HEK293 (cell line): ENCODE measurements around the gene RNH1.

ENCODE experiments used
- HOXC10 ChIP-seq: sonication (generic); formaldehyde crosslinking; IDR thresholded peaks from 2 replicates; pipeline ENCODE4 v1.8.1; 2023; ENCODE audit warnings: mild to moderate bottlenecking, missing genetic modification reagents
- KLF8 ChIP-seq: fragments of 450-650 bp; formaldehyde crosslinking; IDR thresholded peaks from 2 replicates; pipeline ENCODE4 v1.5.1; 2016; ENCODE audit warnings: missing biosample characterization, missing genetic modification characterization
- MEIS1 ChIP-seq: sonication (generic); formaldehyde crosslinking; IDR thresholded peaks from 2 replicates; pipeline ENCODE4 v1.8.1; 2022; ENCODE audit warnings: missing genetic modification reagents, mild to moderate bottlenecking, borderline replicate concordance
- OSR2 ChIP-seq: fragments of 450-650 bp; formaldehyde crosslinking; IDR thresholded peaks from 2 replicates; pipeline ENCODE4 v1.5.1; 2016; ENCODE audit warnings: missing biosample characterization, missing genetic modification characterization
- ZFHX2 ChIP-seq: fragments of 450-650 bp; formaldehyde crosslinking; conservative IDR thresholded peaks from 2 replicates; pipeline ENCODE4 v1.5.1; 2016; ENCODE audit warnings: missing biosample characterization, missing genetic modification characterization
- ZFP41 ChIP-seq: fragments of 450-650 bp; formaldehyde crosslinking; IDR thresholded peaks from 2 replicates; pipeline ENCODE4 v1.5.1; 2016; ENCODE audit warnings: missing biosample characterization, missing genetic modification characterization, borderline replicate concordance
- ZIC2 ChIP-seq: fragments of 450-650 bp; formaldehyde crosslinking; IDR thresholded peaks from 2 replicates; pipeline ENCODE4 v1.5.1; 2016; ENCODE audit warnings: missing biosample characterization, missing genetic modification characterization
- ZNF16 ChIP-seq: fragments of 450-650 bp; formaldehyde crosslinking; IDR thresholded peaks from 2 replicates; pipeline ENCODE4 v1.5.1; 2016; ENCODE audit warnings: low read depth, missing biosample characterization, missing genetic modification characterization
- ZNF169 ChIP-seq: fragments of 450-650 bp; formaldehyde crosslinking; IDR thresholded peaks from 2 replicates; pipeline ENCODE4 v1.5.1; 2016; ENCODE audit warnings: missing biosample characterization, missing genetic modification characterization
- ZNF223 ChIP-seq: fragments of 450-650 bp; formaldehyde crosslinking; IDR thresholded peaks from 2 replicates; pipeline ENCODE4 v1.5.1; 2016; ENCODE audit warnings: missing biosample characterization, missing genetic modification characterization
- ZNF311 ChIP-seq: fragments of 450-650 bp; formaldehyde crosslinking; IDR thresholded peaks from 2 replicates; pipeline ENCODE4 v1.5.1; 2017; ENCODE audit warnings: missing biosample characterization, missing genetic modification characterization, borderline replicate concordance
- ZNF426 ChIP-seq: fragments of 450-650 bp; formaldehyde crosslinking; IDR thresholded peaks from 2 replicates; pipeline ENCODE4 v1.5.1; 2017; ENCODE audit warnings: missing biosample characterization, missing genetic modification characterization, mild to moderate bottlenecking, inconsistent platforms, moderate library complexity
- ZNF433 ChIP-seq: fragments of 450-650 bp; formaldehyde crosslinking; IDR thresholded peaks from 2 replicates; pipeline ENCODE4 v1.5.1; 2016; ENCODE audit warnings: missing biosample characterization, missing genetic modification characterization, low read depth
- ZNF530 ChIP-seq: fragments of 450-650 bp; formaldehyde crosslinking; IDR thresholded peaks from 2 replicates; pipeline ENCODE4 v1.5.1; 2016; ENCODE audit warnings: low read depth, missing biosample characterization, missing genetic modification characterization
- ZNF544 ChIP-seq: fragments of 450-650 bp; formaldehyde crosslinking; IDR thresholded peaks from 2 replicates; pipeline ENCODE4 v1.5.0; 2017; ENCODE audit warnings: missing biosample characterization, missing genetic modification characterization
- ZNF555 ChIP-seq: fragments of 450-650 bp; formaldehyde crosslinking; conservative IDR thresholded peaks from 2 replicates; pipeline ENCODE4 v1.5.1; 2017; ENCODE audit warnings: missing biosample characterization, mild to moderate bottlenecking, missing genetic modification characterization, inconsistent platforms
- ZNF560 ChIP-seq: fragments of 450-650 bp; formaldehyde crosslinking; IDR thresholded peaks from 2 replicates; pipeline ENCODE4 v1.5.1; 2017; ENCODE audit warnings: missing biosample characterization, missing genetic modification characterization, borderline replicate concordance
- ZNF629 ChIP-seq: fragments of 450-650 bp; formaldehyde crosslinking; IDR thresholded peaks from 2 replicates; pipeline ENCODE4 v1.5.1; 2017; ENCODE audit warnings: missing biosample characterization, missing genetic modification characterization
- ZNF747 ChIP-seq: fragments of 450-650 bp; formaldehyde crosslinking; IDR thresholded peaks from 2 replicates; pipeline ENCODE4 v1.5.1; 2016; ENCODE audit warnings: missing biosample characterization, missing genetic modification characterization
- ZNF830 ChIP-seq: fragments of 450-650 bp; IDR thresholded peaks from 2 replicates; pipeline ENCODE4 v1.5.0; 2018; ENCODE audit warnings: missing biosample characterization, missing genetic modification characterization, low read depth, mild to moderate bottlenecking, moderate library complexity
- TF ChIP-seq, protein P1 (sequence below): fragments of 450-650 bp; formaldehyde crosslinking; IDR thresholded peaks from 2 replicates; pipeline ENCODE4 v1.5.1; 2016; ENCODE audit warnings: missing biosample characterization, missing genetic modification characterization
- TF ChIP-seq, protein P2 (sequence below): fragments of 450-650 bp; formaldehyde crosslinking; IDR thresholded peaks from 2 replicates; pipeline ENCODE4 v1.5.1; 2017; ENCODE audit warnings: missing biosample characterization, missing genetic modification characterization
- TF ChIP-seq, protein P3 (sequence below): fragments of 450-650 bp; formaldehyde crosslinking; IDR thresholded peaks from 2 replicates; pipeline ENCODE4 v1.5.1; 2016; ENCODE audit warnings: missing biosample characterization, missing genetic modification characterization
- TF ChIP-seq, protein P4 (sequence below): fragments of 450-650 bp; formaldehyde crosslinking; IDR thresholded peaks from 2 replicates; pipeline ENCODE4 v1.5.1; 2017; ENCODE audit warnings: missing biosample characterization, missing genetic modification characterization
- TF ChIP-seq, protein P5 (sequence below): fragments of 450-650 bp; formaldehyde crosslinking; IDR thresholded peaks from 2 replicates; pipeline ENCODE4 v1.5.1; 2017; ENCODE audit warnings: missing biosample characterization, missing genetic modification characterization
- TF ChIP-seq, protein P6 (sequence below): fragments of 450-650 bp; formaldehyde crosslinking; IDR thresholded peaks from 2 replicates; pipeline ENCODE4 v1.5.1; 2016; ENCODE audit warnings: missing biosample characterization, missing genetic modification characterization

Gene RNH1

DNA sequence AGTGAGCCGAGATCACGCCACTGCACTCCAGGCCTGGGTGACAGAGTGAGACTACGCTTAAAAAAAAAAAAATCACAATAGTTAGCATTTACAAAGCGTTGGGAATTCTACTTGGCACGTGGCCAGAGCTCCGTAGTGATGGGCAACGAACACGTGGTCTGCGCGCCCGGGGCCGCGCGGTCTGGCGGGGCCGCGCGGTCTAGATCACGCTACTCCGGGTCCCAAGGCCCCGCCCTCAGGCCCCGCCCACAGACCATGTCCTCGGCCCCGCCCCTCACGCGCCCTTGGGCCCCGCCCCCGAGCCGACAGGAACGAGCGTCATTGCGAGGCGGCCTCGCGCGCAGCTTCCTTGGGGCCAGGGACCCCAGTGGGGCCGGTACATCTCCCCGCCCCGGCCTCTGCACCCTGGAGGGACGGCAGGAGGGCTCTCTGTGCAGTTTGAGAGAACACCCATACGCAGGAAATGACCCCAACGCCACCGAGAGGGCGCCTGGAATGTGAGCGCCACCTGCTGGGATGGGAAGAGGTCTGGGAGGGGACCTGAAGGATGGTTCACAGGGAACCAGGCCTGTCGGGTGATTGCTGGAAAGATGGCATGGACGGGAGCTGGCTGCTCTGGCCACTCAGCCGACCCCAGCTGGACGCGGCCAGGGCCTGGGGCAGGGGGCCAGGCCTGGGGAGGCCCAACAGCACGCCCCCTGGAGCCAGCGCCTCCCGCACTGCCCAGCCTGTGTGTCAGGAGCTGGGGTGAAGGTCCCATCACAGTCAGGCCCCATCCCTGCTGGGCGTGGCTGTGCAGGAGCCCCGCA lies 58.9 kb downstream of the RNH1 start (continued):
- TF ChIP-seq, protein P1, sequence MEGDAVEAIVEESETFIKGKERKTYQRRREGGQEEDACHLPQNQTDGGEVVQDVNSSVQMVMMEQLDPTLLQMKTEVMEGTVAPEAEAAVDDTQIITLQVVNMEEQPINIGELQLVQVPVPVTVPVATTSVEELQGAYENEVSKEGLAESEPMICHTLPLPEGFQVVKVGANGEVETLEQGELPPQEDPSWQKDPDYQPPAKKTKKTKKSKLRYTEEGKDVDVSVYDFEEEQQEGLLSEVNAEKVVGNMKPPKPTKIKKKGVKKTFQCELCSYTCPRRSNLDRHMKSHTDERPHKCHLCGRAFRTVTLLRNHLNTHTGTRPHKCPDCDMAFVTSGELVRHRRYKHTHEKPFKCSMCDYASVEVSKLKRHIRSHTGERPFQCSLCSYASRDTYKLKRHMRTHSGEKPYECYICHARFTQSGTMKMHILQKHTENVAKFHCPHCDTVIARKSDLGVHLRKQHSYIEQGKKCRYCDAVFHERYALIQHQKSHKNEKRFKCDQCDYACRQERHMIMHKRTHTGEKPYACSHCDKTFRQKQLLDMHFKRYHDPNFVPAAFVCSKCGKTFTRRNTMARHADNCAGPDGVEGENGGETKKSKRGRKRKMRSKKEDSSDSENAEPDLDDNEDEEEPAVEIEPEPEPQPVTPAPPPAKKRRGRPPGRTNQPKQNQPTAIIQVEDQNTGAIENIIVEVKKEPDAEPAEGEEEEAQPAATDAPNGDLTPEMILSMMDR (tag by site-specific recombination), result peak; percentile 96
- TF ChIP-seq ZNF555 (tag by site-specific recombination), result no peak
- no peak for TF ChIP-seq ZNF433 (tag by site-specific recombination)
- no peak for TF ChIP-seq ZNF223 (tag by site-specific recombination)
- TF ChIP-seq, protein P2, sequence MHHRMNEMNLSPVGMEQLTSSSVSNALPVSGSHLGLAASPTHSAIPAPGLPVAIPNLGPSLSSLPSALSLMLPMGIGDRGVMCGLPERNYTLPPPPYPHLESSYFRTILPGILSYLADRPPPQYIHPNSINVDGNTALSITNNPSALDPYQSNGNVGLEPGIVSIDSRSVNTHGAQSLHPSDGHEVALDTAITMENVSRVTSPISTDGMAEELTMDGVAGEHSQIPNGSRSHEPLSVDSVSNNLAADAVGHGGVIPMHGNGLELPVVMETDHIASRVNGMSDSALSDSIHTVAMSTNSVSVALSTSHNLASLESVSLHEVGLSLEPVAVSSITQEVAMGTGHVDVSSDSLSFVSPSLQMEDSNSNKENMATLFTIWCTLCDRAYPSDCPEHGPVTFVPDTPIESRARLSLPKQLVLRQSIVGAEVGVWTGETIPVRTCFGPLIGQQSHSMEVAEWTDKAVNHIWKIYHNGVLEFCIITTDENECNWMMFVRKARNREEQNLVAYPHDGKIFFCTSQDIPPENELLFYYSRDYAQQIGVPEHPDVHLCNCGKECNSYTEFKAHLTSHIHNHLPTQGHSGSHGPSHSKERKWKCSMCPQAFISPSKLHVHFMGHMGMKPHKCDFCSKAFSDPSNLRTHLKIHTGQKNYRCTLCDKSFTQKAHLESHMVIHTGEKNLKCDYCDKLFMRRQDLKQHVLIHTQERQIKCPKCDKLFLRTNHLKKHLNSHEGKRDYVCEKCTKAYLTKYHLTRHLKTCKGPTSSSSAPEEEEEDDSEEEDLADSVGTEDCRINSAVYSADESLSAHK (tag by site-specific recombination), result no peak
- no peak for TF ChIP-seq ZNF560 (tag by site-specific recombination)
- TF ChIP-seq, protein P3, sequence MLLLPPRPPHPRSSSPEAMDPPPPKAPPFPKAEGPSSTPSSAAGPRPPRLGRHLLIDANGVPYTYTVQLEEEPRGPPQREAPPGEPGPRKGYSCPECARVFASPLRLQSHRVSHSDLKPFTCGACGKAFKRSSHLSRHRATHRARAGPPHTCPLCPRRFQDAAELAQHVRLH (tag by site-specific recombination), result no peak
- peak; percentile 92 for TF ChIP-seq ZIC2 (tag by site-specific recombination)
- no peak for TF ChIP-seq ZNF544 (tag by site-specific recombination)
- no peak for TF ChIP-seq ZFHX2 (tag by site-specific recombination)
- TF ChIP-seq MEIS1, result no peak
- TF ChIP-seq ZNF830 (tag by site-specific recombination), result no peak
- TF ChIP-seq ZNF16, result no peak
- peak; percentile 64; the same call in 1 of the 2 replicates for TF ChIP-seq ZNF629 (tag by site-specific recombination)
- TF ChIP-seq HOXC10, result no peak
- TF ChIP-seq ZNF530 (tag by site-specific recombination), result no peak
- TF ChIP-seq, protein P4, sequence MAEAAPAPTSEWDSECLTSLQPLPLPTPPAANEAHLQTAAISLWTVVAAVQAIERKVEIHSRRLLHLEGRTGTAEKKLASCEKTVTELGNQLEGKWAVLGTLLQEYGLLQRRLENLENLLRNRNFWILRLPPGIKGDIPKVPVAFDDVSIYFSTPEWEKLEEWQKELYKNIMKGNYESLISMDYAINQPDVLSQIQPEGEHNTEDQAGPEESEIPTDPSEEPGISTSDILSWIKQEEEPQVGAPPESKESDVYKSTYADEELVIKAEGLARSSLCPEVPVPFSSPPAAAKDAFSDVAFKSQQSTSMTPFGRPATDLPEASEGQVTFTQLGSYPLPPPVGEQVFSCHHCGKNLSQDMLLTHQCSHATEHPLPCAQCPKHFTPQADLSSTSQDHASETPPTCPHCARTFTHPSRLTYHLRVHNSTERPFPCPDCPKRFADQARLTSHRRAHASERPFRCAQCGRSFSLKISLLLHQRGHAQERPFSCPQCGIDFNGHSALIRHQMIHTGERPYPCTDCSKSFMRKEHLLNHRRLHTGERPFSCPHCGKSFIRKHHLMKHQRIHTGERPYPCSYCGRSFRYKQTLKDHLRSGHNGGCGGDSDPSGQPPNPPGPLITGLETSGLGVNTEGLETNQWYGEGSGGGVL, result no peak
- TF ChIP-seq ZNF426, result no peak
- TF ChIP-seq ZFP41 (tag by site-specific recombination), result no peak
- peak; percentile 87 for TF ChIP-seq KLF8 (tag by site-specific recombination)
- no peak for TF ChIP-seq ZNF311 (tag by site-specific recombination)
- no peak for TF ChIP-seq ZNF169 (tag by site-specific recombination)
- no peak for TF ChIP-seq ZNF747 (tag by site-specific recombination)
- TF ChIP-seq, protein P5, sequence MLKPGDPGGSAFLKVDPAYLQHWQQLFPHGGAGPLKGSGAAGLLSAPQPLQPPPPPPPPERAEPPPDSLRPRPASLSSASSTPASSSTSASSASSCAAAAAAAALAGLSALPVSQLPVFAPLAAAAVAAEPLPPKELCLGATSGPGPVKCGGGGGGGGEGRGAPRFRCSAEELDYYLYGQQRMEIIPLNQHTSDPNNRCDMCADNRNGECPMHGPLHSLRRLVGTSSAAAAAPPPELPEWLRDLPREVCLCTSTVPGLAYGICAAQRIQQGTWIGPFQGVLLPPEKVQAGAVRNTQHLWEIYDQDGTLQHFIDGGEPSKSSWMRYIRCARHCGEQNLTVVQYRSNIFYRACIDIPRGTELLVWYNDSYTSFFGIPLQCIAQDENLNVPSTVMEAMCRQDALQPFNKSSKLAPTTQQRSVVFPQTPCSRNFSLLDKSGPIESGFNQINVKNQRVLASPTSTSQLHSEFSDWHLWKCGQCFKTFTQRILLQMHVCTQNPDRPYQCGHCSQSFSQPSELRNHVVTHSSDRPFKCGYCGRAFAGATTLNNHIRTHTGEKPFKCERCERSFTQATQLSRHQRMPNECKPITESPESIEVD, result no peak
- TF ChIP-seq, protein P6, sequence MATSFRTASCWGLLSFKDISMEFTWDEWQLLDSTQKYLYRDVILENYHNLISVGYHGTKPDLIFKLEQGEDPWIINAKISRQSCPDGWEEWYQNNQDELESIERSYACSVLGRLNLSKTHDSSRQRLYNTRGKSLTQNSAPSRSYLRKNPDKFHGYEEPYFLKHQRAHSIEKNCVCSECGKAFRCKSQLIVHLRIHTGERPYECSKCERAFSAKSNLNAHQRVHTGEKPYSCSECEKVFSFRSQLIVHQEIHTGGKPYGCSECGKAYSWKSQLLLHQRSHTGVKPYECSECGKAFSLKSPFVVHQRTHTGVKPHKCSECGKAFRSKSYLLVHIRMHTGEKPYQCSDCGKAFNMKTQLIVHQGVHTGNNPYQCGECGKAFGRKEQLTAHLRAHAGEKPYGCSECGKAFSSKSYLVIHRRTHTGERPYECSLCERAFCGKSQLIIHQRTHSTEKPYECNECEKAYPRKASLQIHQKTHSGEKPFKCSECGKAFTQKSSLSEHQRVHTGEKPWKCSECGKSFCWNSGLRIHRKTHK (tag by site-specific recombination), result no peak
- no peak for TF ChIP-seq OSR2 (tag by site-specific recombination)
